Aortic smooth muscle cell (primary cell): ENCODE measurements around the gene HNF1A. TPM values are rescaled to one million over a fixed set of nuclear protein-coding genes. Genes with fewer than 3 reads are reported as not detected.

Source experiments
- total RNA-seq: library from RNA; depleted of rRNA; stranded (reverse); fragments of >200 nt; gene quantifications from 2 replicates; pipeline ENCODE4 v1.2.3, GENCODE V29; 2014

HNF1A gene
- not detected in 2 replicates for total RNA-seq

GRCh38 chr12:120978296-120979219, at the start of gene HNF1A:
HNF1A (plus strand) TSS chr12:120978543; CDS start chr12:120978769, 226 bp downstream.

GRCh38 chr12:121015825-121016766, 37.8 kb downstream of the HNF1A start, which contains the start of gene C12orf43:
C12orf43 (minus strand) TSS chr12:121016487; CDS start chr12:121016474, 13 bp downstream.

GRCh38 chr12:121038861-121039668, 60.7 kb downstream of the HNF1A start, which contains the start of gene OASL:
OASL (minus strand) TSS chr12:121039246; CDS start chr12:121038971, 275 bp downstream.

Other genes with a start within 250 kb of the HNF1A start
- 4.1 and 6.1 TPM in 2 replicates for gene SPPL3, start 74.2 kb upstream of the HNF1A start, total RNA-seq
- gene C12orf43, start 37.9 kb downstream of the HNF1A start, total RNA-seq = 11.8 and 13.2 TPM in 2 replicates
- 0.13 and 0.19 TPM in 2 replicates for gene OASL, start 60.7 kb downstream of the HNF1A start, total RNA-seq
- 1.3 and 2.2 TPM in 2 replicates for gene P2RX7, start 154.3 kb downstream of the HNF1A start, total RNA-seq
- 16.2 and 31.2 TPM in 2 replicates for gene P2RX4, start 231.6 kb downstream of the HNF1A start, total RNA-seq